ENCODE results near the gene TFF2.

DNA sequence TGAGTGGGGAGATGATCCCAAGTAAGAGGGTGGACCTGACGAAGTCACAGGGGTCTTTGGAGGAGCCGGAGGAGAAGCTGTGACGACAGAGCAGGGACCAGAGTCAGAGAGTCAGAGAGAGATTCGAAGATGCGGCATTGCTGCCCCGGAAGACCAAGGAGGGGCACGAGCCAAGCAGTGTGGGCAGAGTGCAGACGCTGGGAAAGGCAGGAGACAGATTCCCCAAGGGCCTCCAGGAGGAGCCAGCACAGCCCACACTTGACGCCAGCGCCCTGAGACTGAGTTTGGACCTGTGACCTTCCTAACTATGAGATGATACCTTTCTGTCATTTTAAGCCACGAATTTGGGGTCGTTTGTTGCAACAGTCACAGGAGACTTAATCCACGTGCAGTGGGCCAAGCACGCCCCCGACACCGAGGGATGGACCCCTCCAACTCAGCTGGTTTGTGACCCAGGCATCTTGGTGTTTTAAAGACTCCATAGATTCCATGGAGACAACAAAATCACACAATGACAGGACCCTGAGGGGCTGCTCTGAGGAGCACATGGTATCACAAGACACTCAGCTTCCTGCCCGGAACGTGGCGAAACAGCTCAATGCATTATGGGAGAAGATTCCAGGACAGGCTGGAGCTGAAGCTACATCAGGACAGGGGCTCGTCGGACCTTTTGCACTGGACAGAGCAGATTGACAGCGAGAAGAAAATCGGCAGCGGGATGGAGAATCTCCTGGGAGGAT, 26.6 kb upstream of the TFF2 start:
- TF ChIP-seq, protein P1, sequence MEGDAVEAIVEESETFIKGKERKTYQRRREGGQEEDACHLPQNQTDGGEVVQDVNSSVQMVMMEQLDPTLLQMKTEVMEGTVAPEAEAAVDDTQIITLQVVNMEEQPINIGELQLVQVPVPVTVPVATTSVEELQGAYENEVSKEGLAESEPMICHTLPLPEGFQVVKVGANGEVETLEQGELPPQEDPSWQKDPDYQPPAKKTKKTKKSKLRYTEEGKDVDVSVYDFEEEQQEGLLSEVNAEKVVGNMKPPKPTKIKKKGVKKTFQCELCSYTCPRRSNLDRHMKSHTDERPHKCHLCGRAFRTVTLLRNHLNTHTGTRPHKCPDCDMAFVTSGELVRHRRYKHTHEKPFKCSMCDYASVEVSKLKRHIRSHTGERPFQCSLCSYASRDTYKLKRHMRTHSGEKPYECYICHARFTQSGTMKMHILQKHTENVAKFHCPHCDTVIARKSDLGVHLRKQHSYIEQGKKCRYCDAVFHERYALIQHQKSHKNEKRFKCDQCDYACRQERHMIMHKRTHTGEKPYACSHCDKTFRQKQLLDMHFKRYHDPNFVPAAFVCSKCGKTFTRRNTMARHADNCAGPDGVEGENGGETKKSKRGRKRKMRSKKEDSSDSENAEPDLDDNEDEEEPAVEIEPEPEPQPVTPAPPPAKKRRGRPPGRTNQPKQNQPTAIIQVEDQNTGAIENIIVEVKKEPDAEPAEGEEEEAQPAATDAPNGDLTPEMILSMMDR (tag by site-specific recombination; IDR thresholded peaks at IDR 0.05) = no peak
- TF ChIP-seq ZNF146 (tag by site-specific recombination; IDR thresholded peaks at IDR 0.05) = no peak
- no peak for TF ChIP-seq ZNF138 (tag by site-specific recombination; IDR thresholded peaks at IDR 0.05; ENCODE audit: borderline replicate concordance)
- TF ChIP-seq ZNF10 (tag by site-specific recombination; IDR thresholded peaks at IDR 0.05) = no peak
- no peak for TF ChIP-seq ZNF558 (tag by site-specific recombination; IDR thresholded peaks at IDR 0.05)
- TF ChIP-seq ZNF324 (tag by site-specific recombination; IDR thresholded peaks at IDR 0.05) = no peak
- TF ChIP-seq, protein P2, sequence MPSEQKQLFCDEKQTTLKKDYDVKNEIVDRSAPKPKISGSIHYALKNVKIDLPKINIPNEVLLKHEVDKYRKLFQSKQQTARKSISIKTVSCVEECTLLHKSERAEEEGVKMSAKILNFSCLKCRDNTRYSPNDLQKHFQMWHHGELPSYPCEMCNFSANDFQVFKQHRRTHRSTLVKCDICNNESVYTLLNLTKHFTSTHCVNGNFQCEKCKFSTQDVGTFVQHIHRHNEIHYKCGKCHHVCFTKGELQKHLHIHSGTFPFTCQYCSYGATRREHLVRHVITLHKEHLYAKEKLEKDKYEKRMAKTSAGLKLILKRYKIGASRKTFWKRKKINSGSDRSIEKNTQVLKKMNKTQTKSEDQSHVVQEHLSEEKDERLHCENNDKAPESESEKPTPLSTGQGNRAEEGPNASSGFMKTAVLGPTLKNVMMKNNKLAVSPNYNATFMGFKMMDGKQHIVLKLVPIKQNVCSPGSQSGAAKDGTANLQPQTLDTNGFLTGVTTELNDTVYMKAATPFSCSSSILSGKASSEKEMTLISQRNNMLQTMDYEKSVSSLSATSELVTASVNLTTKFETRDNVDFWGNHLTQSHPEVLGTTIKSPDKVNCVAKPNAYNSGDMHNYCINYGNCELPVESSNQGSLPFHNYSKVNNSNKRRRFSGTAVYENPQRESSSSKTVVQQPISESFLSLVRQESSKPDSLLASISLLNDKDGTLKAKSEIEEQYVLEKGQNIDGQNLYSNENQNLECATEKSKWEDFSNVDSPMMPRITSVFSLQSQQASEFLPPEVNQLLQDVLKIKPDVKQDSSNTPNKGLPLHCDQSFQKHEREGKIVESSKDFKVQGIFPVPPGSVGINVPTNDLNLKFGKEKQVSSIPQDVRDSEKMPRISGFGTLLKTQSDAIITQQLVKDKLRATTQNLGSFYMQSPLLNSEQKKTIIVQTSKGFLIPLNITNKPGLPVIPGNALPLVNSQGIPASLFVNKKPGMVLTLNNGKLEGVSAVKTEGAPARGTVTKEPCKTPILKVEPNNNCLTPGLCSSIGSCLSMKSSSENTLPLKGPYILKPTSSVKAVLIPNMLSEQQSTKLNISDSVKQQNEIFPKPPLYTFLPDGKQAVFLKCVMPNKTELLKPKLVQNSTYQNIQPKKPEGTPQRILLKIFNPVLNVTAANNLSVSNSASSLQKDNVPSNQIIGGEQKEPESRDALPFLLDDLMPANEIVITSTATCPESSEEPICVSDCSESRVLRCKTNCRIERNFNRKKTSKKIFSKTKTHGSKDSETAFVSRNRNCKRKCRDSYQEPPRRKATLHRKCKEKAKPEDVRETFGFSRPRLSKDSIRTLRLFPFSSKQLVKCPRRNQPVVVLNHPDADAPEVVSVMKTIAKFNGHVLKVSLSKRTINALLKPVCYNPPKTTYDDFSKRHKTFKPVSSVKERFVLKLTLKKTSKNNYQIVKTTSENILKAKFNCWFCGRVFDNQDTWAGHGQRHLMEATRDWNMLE (tag by site-specific recombination; conservative IDR thresholded peaks at IDR 0.05; ENCODE audit: low read depth) = no peak
- TF ChIP-seq ZNF623 (tag by site-specific recombination; IDR thresholded peaks at IDR 0.05) = no peak
- TF ChIP-seq ZNF600 (tag by site-specific recombination; IDR thresholded peaks at IDR 0.05) = no peak

Data from HEK293 (cell line).